Measurements from ENCODE around the gene UBA7.
"Not testable (repeated sequence)": the region's sequence is repeated elsewhere in the genome, so short reads cannot be mapped to it uniquely, and the experiment has no call there.

The UBA7 gene

DNA sequence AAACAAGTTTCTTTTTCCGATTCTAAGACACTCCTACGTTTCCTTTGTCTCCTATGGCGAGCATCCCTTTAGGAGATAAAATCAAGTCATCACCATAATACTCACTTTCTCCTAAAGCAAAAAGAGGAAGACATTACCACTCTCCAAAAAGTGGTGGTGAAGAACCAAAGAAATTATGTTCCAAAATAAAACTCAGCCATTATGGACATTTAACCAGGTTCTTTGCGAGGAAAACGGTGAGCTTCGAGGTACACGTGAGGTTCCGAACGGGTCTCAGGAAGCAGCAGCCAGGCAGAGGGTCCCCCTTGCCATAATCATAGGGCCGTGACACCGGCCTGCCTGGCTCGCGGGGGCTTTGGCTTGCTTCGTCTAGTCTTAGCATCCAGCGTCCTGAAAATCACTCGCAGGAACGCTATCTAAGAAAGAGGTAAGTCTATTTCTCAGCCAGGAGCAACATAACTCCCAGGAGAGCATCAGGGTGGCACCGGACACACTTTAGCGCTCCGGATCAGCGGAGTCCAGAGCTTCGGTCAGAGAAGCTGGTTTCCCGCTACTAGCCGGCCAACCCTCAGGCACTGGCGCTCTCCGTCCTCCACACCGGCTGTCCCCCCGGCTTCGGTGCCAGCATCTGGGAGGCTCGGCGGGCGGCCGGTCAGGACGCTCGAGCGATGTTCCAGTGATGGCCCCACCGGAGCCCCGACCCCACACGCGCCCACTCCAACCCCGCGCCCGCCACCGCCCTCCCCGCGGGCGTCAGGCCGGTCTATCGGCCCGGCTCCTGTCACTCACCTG lies 28.0 kb downstream of the UBA7 start:
- Histone ChIP-seq H3K9me3 (no peaks in the 10 kb centered on the region), H3K36me3 (peaks cover 6 to 26% (median 17%) of the 10 kb centered on the region in 3 donors), H3K27me3 (no peaks in the 10 kb centered on the region), H3K4me1 (peaks cover 0 to 55% (median 32%) of the 10 kb centered on the region in 4 donors), H3K27ac (peak overlapping the region; percentile 94 to 99), H3K4me3 (peak overlapping the region; percentile 80 to 97)
- no peak for DNase-seq
- TF ChIP-seq, protein P1, sequence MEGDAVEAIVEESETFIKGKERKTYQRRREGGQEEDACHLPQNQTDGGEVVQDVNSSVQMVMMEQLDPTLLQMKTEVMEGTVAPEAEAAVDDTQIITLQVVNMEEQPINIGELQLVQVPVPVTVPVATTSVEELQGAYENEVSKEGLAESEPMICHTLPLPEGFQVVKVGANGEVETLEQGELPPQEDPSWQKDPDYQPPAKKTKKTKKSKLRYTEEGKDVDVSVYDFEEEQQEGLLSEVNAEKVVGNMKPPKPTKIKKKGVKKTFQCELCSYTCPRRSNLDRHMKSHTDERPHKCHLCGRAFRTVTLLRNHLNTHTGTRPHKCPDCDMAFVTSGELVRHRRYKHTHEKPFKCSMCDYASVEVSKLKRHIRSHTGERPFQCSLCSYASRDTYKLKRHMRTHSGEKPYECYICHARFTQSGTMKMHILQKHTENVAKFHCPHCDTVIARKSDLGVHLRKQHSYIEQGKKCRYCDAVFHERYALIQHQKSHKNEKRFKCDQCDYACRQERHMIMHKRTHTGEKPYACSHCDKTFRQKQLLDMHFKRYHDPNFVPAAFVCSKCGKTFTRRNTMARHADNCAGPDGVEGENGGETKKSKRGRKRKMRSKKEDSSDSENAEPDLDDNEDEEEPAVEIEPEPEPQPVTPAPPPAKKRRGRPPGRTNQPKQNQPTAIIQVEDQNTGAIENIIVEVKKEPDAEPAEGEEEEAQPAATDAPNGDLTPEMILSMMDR (IDR thresholded peaks at IDR 0.05): no peak
- intact Hi-C loops (cut with DNase I; ENCODE audit: low total_unique reads): loop anchor here (10.0 kb wide), 1 partner anchor 61 kb away; the partner anchor contains the start of gene GMPPB

DNA sequence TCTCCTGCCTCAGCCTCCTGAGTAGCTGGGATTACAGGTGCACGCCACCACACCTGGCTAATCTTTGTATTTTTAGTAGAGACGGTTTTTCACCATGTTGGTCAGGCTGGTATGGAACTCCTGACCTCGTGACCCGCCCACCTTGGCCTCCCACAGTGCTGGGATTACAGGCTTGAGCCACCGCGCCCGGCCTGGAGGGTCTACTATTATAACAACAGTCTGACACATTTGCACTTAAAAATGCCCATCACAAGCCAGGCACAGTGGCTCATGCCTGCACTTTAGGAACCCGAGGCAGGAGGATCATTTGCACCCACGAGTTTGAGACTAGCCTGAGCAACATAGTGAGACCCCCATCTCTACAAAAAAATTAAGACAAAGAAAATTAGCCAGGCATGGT lies 31.5 kb downstream of the UBA7 start:
- Histone ChIP-seq H3K36me3 (peaks cover 6 to 43% (median 23%) of the 10 kb centered on the region in 3 donors), H3K4me1 (peaks cover 0 to 66% (median 40%) of the 10 kb centered on the region in 4 donors)
- DNase-seq, H3K4me3 ChIP-seq, H3K27ac ChIP-seq, H3K9me3 ChIP-seq, H3K27me3 ChIP-seq: not testable (repeated sequence)
- intact Hi-C loops (cut with DNase I; ENCODE audit: low total_unique reads): loop anchor here (10.0 kb wide), 1 partner anchor 57 kb away; the partner anchor contains the start of gene GMPPB

DNA sequence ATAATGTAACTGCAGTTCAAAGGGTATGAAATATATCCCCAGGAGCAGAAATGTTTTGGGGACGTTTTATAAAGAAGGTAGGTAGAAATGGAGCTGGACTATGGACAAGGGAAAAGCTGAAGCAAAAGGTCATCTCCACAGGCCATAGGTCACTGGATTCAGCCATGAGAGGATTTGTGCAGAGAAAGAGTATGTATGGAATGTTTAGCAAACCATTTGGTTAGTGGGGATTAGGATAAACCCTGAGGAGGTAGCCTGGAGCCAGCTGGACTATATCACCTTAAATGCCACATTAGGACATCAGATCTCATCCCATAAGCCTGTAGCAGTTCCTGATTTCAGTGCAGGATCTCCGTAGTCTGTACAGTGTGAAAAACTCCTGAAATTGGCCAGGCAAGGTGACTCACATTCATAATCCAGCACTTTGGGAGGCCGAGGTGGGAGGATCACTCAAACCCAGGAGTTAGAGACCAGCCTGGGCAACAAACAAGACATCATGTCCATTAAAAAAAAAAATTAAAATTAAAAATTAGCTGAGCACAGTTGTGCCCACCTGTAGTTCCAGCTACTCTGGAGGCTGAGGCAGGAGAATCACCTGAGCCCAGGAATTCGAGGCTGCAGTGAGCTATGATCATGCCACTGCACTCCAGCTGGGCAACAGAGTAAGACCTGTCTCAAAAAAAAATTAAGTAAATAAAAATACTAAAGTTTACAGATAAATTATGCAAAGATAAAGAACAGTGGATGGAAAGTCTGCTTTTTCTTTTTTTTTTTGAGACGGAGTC lies 32.1 kb downstream of the UBA7 start:
- no peak overlapping the region for H3K4me3 ChIP-seq
- H3K27ac ChIP-seq: no peak overlapping the region
- no peaks in the 10 kb centered on the region for H3K27me3 ChIP-seq
- DNase-seq: no peak
- peaks cover 0 to 59% (median 36%) of the 10 kb centered on the region in 4 donors for H3K4me1 ChIP-seq
- TF ChIP-seq, protein P1 (IDR thresholded peaks at IDR 0.05): no peak
- peaks cover 6 to 49% (median 30%) of the 10 kb centered on the region in 3 donors for H3K36me3 ChIP-seq
- intact Hi-C loops (cut with DNase I; ENCODE audit: low total_unique reads): loop anchor here (10.0 kb wide), 1 partner anchor 57 kb away; the partner anchor contains the start of gene GMPPB
- H3K9me3 ChIP-seq: no peaks in the 10 kb centered on the region

DNA sequence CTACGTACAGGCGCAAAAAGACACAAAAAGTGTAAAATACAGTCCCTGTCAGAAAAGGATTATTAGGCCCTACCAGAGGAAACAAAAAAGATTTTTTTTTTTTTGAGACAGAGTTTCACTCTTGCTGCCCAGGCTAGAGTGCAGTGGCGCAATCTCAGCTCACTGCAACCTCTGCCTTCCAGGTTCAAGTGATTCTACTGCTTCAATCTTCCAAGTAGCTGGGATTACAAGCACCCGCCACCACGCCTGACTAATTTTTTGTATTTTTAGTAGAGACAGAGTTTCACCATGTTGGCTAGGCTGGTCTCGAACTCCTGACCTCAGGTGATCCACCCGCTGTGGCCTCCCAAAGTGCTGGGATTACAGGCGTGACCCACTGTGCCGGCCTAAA lies 32.8 kb downstream of the UBA7 start:
- Histone ChIP-seq H3K4me1 (peaks cover 0 to 59% (median 37%) of the 10 kb centered on the region in 4 donors), H3K36me3 (peaks cover 6 to 49% (median 30%) of the 10 kb centered on the region in 3 donors)
- not testable (repeated sequence) for DNase-seq, H3K9me3 ChIP-seq, H3K27ac ChIP-seq, H3K27me3 ChIP-seq, H3K4me3 ChIP-seq
- intact Hi-C loops (cut with DNase I; ENCODE audit: low total_unique reads): loop anchor here (10.0 kb wide), 1 partner anchor 56 kb away; the partner anchor contains the start of gene GMPPB

DNA sequence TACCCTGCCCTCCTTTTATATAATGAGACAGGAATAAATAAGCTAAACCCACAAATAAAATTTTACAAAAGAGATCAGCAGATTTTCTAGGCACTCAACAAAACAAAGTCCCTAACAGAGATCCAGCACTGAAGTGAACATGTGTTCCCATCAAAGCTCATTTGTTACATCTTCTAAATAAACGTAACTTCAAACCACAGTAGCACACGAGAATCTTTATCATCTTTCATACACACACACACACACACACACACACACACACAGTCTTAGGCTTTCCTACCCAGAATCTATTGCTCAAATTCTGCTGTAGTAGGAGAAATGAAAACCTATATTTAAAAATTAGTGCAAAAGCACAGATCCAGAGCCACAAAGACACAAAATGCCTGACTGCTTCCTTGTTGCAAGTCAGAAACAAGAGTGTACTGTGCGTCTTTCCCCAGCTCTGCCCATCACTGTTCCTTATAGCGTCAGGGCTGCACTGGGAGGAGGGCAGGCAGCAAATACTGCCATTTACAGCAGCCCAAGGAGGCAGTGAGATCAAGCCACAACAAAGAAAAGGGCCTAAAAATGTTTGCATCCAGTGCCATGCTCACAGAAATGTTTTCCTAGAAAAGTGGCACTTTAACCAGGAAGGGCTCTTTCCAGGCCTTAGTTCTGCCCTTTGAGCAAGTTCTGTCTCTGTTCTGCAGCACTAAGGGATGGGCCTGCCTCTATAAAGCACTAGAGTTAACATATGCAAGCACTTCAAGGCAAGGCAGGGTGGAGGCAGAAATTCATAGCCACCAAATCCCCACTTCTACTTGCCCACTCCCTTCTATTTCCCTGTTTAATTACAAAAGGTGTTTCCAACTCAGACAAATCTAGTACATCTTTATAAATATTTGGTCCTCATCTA lies 33.4 kb downstream of the UBA7 start:
- DNase-seq: no peak
- H3K27ac ChIP-seq: no peak overlapping the region
- no peaks in the 10 kb centered on the region for H3K27me3 ChIP-seq
- no peak overlapping the region for H3K4me3 ChIP-seq
- H3K36me3 ChIP-seq: peaks cover 6 to 52% (median 30%) of the 10 kb centered on the region in 3 donors
- H3K9me3 ChIP-seq: no peaks in the 10 kb centered on the region
- intact Hi-C loops (cut with DNase I; ENCODE audit: low total_unique reads): loop anchor here (10.0 kb wide), 1 partner anchor 56 kb away; the partner anchor contains the start of gene GMPPB
- TF ChIP-seq, protein P1 (IDR thresholded peaks at IDR 0.05): no peak
- peaks cover 0 to 59% (median 36%) of the 10 kb centered on the region in 4 donors for H3K4me1 ChIP-seq
